ENCODE data around the gene CORIN.
A peak's percentile ranks its signal among the peaks of the same experiment; 100 is the strongest.

Gene CORIN

DNA sequence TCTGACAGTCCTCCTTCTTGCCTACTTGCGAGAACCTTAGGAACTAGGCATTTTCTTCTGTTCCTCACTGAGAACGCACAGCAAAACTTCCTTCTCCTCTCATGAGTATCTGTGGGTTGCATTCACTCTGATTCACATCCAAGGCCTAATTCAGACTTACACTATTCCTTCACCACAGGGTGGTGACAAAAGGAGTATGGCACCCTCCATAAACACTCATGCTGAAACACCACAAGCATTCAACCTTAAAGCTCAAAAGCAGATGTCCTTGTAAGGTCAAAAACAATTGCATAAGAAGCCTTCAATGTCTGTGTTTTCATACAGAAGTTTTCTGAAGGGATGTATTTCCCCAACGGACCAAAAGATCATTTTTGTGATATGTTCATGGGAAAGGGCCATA is 147.3 kb downstream of the CORIN start:
- no peak for DNase-seq (ENCODE audit: low spot score)

DNA sequence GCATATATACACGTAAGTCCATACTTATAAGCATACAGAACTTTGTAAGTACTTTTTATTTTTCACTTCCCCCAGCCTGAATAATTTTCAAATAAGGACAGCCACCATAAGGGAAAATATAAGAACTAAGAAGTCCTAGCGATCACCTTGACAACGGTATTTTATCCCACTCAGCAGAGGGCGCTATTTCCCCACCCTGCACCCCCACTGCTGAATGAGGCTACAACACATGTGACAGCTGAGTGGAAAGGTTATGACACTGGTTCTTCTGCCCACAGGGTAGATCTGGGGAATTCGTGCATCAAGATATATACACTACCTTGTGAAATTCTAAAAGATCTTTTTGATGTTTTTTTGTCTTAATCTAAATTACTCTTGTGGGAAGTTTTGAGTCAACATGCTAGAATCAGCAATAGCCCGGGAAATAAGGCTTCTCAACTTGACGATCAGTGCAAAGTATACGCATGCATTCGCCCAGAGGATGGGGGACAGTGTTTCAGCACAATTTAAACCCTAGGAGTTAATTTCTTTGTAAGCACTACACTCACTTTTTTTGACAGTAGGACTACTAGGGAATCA is 151.5 kb downstream of the CORIN start:
- peak; percentile 42 for DNase-seq (ENCODE audit: low spot score)

- DNase-seq (ENCODE audit: low spot score), result no peak
Measured at GRCh38 chr4:47675806-47676205, 162.1 kb downstream of the CORIN start.

DNA sequence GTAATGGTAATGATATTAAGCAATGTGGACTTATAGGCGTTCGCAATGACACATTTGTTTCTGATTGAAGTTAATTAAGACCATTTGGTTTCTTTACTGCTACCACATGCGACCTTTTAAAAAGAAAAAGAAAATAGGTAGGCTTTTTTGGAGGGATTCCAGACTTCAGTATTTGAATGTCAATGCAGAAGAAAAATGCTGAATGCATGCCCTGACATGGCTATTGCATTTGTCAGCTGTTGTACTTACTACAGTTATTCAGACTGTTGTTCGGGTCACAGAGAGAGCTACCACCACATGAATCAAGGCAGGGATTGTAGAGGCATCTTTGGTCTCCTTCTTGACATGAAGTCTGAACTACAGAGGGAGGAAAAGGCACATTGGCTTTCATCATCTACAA is 163.7 kb downstream of the CORIN start:
- no peak for DNase-seq (ENCODE audit: low spot score)

GRCh38 chr4:47672696-47673095 is 165.2 kb downstream of the CORIN start:
- no peak for DNase-seq (ENCODE audit: low spot score)

DNA sequence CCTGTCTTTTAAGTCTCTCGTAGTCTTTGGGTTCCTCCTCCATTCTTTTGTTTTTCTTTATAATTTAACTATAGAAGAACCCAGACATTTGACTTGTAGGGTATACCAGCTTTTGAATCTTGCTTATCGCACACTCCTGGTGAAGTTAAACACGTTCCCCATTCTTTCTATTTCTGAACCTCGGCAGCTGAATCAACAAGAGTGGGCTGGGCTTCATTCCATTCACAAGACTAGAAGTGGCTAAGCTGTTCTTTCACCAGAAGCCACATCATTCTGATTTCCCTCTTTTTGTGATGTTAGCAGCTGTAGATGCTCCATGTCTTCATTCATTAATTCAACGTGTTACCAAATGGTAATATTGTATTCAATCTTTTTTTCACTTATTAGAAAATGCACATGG is 167.9 kb downstream of the CORIN start:
- no peak for DNase-seq (ENCODE audit: low spot score)

- DNase-seq (ENCODE audit: low spot score), result peak; percentile 49
Measured at GRCh38 chr4:47668810-47669408, 169.0 kb downstream of the CORIN start.

DNA sequence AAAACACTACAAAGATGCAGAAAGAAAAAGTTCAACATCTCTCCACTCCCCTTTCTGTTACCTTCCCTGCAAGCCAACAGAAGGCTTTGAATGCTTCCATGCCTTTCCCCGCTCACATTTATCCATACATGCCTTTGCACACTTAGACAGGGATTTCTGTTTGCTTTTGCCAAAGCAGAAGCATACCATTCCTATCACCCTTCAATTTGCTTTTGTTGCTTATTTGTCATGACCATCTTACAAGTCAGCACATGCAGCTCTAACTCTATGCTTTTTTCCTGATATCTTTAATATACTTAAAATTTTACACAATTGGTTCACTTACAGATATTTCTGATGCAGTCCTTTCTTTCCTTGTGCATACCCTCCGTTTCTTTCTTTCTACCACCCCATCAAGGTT is 169.6 kb downstream of the CORIN start:
- no peak for DNase-seq (ENCODE audit: low spot score)

DNA sequence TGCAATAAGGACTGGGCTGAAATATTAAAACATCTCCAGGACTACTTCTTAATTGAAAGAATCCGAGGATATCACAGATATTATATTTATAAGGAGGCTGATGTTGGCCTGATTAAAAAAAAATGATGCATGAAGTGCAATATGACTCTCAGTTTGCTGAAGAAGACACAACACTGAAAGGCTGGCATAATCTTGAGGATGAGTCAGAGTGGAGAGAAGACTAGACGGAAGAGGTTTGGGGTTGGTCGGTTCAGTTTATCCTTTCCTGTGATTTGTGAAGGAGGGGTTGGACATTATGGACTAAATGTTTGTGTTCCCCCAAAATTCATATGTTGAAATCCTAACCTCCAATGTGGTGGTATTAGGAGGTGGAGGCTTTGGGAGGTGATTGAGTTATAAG is 170.3 kb downstream of the CORIN start:
- DNase-seq (ENCODE audit: low spot score), result no peak

GRCh38 chr4:47664051-47664826 is 173.6 kb downstream of the CORIN start:
- no peak for DNase-seq (ENCODE audit: low spot score)

DNA sequence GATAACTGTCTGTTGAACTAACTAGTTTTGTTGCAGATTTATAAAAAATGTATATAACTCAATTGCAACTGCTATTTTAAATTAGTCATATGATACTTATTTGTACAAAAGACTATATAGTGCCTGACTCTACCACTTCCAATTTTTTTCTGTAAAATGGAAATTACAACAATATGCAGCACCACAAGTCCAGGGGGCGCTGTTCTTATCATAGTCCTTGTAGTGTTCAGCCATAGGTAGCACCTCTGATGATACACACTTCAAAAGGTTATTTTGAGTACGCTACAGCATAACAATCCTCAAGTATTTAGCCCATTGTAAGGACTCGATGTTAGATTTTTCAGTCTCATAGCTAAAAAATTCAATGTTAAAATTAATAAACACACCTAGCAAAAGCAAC is 174.9 kb downstream of the CORIN start:
- DNase-seq (ENCODE audit: low spot score), result peak; percentile 32

DNA sequence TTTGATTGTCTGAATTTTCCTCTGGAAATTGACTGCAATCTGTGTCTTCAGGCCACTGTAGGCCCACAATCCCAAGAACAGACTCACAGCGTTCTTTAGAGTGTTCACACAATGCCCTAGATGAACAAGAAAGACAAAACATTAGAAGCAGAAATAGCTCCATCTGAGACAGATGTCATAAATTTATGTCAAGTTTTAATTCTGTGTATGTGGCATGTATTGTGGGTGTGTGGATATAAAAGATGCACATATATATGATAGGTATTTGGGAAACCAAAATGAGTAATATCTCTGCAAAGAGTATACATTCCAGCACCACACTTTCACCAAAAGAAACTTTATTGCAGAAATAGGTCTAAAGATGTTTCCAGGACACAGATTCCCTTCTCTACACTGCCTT is 176.1 kb downstream of the CORIN start:
- DNase-seq (ENCODE audit: low spot score), result no peak

- DNase-seq (ENCODE audit: low spot score), result no peak
Measured at GRCh38 chr4:47659342-47659741, 178.5 kb downstream of the CORIN start.

- no peak for DNase-seq (ENCODE audit: low spot score)
Measured at GRCh38 chr4:47654972-47655693, 182.7 kb downstream of the CORIN start.

- DNase-seq (ENCODE audit: low spot score), result no peak
Measured at GRCh38 chr4:47652092-47652491, 185.8 kb downstream of the CORIN start.

DNA sequence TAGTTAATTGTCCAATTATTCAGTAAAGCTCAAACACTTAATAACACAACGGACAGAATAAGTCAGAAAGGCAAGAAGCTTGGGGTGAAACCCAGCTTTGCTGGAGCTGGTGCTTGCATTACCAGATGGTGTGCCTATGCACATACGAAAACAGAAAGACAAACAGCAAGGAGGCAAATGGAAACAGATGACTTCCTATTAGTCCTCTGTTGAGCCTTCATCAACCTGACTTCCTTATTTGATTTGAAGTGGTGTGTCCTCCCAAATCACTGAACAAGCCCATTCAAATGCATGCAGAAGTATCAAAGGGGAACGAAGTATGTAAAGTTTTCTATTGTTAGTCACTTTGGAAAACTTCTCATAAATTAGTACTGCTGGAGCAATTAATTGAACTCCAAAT is 186.6 kb downstream of the CORIN start:
- DNase-seq (ENCODE audit: low spot score), result no peak

DNA sequence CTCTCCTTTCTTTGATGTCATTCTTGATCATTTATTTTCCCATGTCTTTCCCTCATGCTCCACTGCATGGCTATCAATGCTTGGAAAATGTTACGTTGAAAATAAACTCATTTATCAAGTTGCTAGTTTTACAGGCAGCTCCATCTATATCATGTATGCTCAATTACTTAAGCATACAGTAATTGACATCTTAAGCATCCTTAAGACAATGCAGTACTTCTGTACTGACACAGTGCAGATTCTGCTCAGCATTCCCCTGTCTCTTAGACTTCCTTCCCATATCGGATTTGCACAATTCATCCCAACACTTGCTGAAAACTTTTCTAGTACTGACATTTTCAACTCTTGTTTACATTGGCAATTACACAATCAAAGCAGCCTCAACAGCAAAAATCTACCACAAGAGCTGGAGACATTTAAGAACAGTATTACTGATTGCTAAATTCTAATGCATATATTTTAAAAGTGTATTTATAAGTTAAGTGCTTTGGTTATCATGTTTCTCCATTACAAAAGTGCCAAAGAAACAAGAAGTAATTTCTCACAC is 187.2 kb downstream of the CORIN start:
- DNase-seq (ENCODE audit: low spot score), result no peak

DNA sequence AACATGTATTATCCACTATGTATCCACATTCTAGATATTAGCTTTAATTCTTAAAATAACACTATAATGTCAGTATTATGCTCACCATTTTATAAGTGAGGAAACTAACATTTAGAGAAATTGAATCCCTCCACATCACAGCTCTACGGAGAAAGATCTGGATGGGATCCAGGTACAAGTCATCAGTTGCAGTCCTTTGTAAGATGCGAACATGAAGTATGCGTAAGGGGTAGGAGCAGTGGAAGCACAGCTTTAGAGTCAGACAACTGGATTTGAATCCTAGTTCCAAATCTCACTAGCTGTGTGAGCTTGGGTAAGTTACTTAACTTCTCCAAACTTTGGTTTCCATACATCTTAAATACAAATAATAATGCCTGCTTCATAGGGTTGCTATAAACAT is 190.3 kb downstream of the CORIN start:
- DNase-seq (ENCODE audit: low spot score), result no peak

DNA sequence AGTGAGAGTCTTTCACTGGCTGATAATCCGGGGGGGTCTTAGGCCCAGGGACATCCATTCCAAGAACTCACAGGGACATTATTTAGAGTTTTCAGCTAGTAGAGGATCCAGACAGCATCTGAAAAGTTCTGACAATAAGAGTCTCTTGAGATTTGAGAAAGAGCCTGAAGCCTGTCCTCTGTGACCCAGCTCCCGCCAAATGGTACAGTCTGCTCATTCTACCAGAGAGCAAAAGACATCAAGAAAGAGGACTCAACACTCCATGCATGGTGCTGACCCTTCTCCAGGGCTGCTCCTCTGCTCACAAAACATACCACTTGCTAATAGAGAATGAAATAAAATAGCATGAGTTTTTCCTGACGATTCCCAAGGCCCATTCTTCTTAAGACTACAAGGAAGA is 190.8 kb downstream of the CORIN start:
- DNase-seq (ENCODE audit: low spot score), result no peak

DNA sequence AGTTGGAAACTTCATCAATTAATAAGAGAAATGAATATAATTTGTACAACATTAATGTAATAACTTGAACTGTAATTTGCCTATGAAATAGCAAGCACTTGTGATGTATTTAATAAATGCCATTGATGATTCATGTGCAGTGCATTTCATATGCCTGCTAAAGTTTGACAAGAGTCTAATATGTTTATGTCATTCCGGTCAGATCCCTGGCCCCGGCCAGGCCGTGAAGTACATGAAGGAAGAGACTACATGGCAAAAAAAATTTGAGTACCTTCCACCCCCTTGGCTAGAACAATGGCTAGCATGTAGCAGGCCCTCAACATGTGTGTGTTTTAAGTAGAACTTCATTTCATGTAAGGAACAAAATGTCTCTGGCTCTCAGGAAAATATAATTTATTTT is 191.5 kb downstream of the CORIN start:
- no peak for DNase-seq (ENCODE audit: low spot score)

DNA sequence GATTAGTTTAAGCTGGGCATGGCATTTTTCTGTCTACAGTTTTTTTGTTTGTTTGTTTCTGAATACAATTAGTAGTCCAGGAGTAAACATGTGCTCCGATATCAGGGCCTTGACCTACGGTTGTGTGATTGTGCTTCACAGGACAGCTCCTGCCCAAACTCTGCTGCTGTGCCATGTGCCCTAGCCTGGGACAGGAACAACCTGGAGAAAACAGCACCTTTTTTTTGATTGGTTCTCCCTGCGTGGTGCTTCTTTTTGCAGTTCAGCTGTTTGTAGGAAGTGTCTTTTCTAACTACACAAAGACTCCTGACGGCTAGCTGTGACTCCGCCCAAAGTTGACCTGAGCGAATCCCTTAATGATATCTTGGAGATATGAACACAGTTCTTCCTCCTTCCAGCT is 194.0 kb downstream of the CORIN start:
- no peak for DNase-seq (ENCODE audit: low spot score)

DNA sequence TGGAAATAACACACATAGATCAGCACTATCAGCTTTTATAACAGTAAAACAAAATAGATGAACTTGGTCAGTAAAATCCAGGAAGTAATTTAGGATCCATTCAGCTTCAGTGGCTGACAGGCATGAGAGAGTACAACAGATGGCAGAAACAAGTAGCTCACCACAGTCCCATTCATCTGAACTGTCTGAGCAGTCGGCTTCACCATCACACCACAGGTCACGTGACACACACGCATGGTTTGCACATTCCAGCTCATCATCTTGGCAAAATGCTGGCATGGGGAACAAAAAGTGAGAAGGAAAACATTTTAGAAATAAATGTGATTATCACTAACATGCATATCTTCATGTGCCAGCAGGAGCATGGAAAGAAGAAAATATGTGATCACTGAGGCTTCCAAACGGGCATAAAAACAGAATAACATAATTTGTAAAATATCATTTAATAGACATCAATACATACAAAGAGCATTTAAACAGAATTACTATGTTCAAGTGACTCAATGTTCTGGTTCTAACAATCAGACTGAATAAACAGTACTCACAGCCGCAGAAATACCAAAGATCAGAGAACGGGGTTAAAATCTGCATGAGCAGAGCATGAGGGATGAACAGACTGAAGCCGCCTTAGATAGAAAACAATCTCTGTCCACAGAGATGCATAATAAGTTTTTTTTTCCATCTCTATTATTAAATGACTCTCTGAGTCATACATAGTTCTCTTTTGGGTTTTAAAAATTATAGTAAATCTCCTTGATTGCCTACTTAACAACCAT is 194.7 kb downstream of the CORIN start:
- no peak for DNase-seq (ENCODE audit: low spot score)
